Measurements from ENCODE around the gene CPEB1. TPM values are rescaled to one million over a fixed set of nuclear protein-coding genes. Genes with fewer than 3 reads are reported as not detected.

CPEB1 gene
- total RNA-seq, 1 donor from 2014 or later = 15.4 TPM

GRCh38 chr15:82688691-82689090 is 41.5 kb upstream of the CPEB1 start:
- H3K36me3 ChIP-seq (ENCODE audit: insufficient read depth, low read length) = no peaks in the 10 kb centered on the region
- no peak overlapping the region for H3K4me3 ChIP-seq (ENCODE audit: insufficient read depth, low read depth, low read length)
- no peak overlapping the region for H3K9ac ChIP-seq (ENCODE audit: low read length)
- DNase-seq (ENCODE audit: low read depth) = no peak
- no peak overlapping the region for H3K4me3 Mint-ChIP-seq (ENCODE audit: unreplicated experiment)
- H3K27ac Mint-ChIP-seq (ENCODE audit: unreplicated experiment) = no peak overlapping the region
- no peak overlapping the region for H2AFZ ChIP-seq (ENCODE audit: low read depth, low read length)
- no peak for FAIRE-seq
- H3K9me3 ChIP-seq (ENCODE audit: insufficient read depth, low read depth, low read length) = no peaks in the 10 kb centered on the region
- no peaks in the 10 kb centered on the region for H4K20me1 ChIP-seq (ENCODE audit: insufficient read depth, low read length)
- H3K9me3 Mint-ChIP-seq (ENCODE audit: unreplicated experiment) = peaks cover 2% of the 10 kb centered on the region
- no peaks in the 10 kb centered on the region for H3K4me1 ChIP-seq (ENCODE audit: insufficient read depth, low read length)
- no peaks in the 10 kb centered on the region for H3K4me1 Mint-ChIP-seq (ENCODE audit: low read depth, unreplicated experiment)
- no peak overlapping the region for H3K4me2 ChIP-seq (ENCODE audit: low read length)
- peaks cover 7% of the 10 kb centered on the region for H3K36me3 Mint-ChIP-seq (ENCODE audit: low read depth, unreplicated experiment)
- H3K27ac ChIP-seq (ENCODE audit: low read depth, low read length) = no peak overlapping the region
- H3K79me2 ChIP-seq (ENCODE audit: insufficient read depth, low read length) = no peaks in the 10 kb centered on the region
- H3K27me3 ChIP-seq (ENCODE audit: insufficient read depth, low read length) = no peaks in the 10 kb centered on the region
- TF ChIP-seq EZH2 (IDR thresholded peaks at IDR 0.05; ENCODE audit: insufficient read depth, low read length) (no peak), CTCF (IDR thresholded peaks at IDR 0.05; ENCODE audit: insufficient read depth, low read depth, low read length) (no peak)
- peaks cover 3% of the 10 kb centered on the region for H3K27me3 Mint-ChIP-seq (ENCODE audit: low read depth, unreplicated experiment)

GRCh38 chr15:82681371-82681770 is 34.2 kb upstream of the CPEB1 start:
- TF ChIP-seq CTCF (IDR thresholded peaks at IDR 0.05; ENCODE audit: insufficient read depth, low read depth, low read length) (no peak), EZH2 (IDR thresholded peaks at IDR 0.05; ENCODE audit: insufficient read depth, low read length) (no peak)
- DNase-seq (ENCODE audit: low read depth) (no peak), FAIRE-seq (no peak)
- Histone ChIP-seq H3K27ac (ENCODE audit: low read depth, low read length) (no peak overlapping the region), H3K27me3 (ENCODE audit: insufficient read depth, low read length) (peaks cover 12% of the 10 kb centered on the region), H2AFZ (ENCODE audit: low read depth, low read length) (no peak overlapping the region), H3K4me1 (ENCODE audit: insufficient read depth, low read length) (no peaks in the 10 kb centered on the region), H3K4me3 (ENCODE audit: insufficient read depth, low read depth, low read length) (no peak overlapping the region), H3K9me3 (ENCODE audit: insufficient read depth, low read depth, low read length) (no peaks in the 10 kb centered on the region), H3K4me2 (ENCODE audit: low read length) (no peak overlapping the region), H3K9ac (ENCODE audit: low read length) (no peak overlapping the region), H3K36me3 (ENCODE audit: insufficient read depth, low read length) (no peaks in the 10 kb centered on the region), H4K20me1 (ENCODE audit: insufficient read depth, low read length) (no peaks in the 10 kb centered on the region), H3K79me2 (ENCODE audit: insufficient read depth, low read length) (no peaks in the 10 kb centered on the region)
- Mint-ChIP-seq H3K36me3 (ENCODE audit: low read depth, unreplicated experiment) (peaks cover 2% of the 10 kb centered on the region), H3K4me1 (ENCODE audit: low read depth, unreplicated experiment) (no peaks in the 10 kb centered on the region), H3K27me3 (ENCODE audit: low read depth, unreplicated experiment) (peaks cover 45% of the 10 kb centered on the region), H3K9me3 (ENCODE audit: unreplicated experiment) (peaks cover 8% of the 10 kb centered on the region), H3K27ac (ENCODE audit: unreplicated experiment) (no peak overlapping the region), H3K4me3 (ENCODE audit: unreplicated experiment) (peak overlapping the region; percentile 79)

- Histone ChIP-seq H3K4me2 (ENCODE audit: low read length) (peak overlapping the region; percentile 33), H3K79me2 (ENCODE audit: insufficient read depth, low read length) (no peaks in the 10 kb centered on the region), H2AFZ (ENCODE audit: low read depth, low read length) (peak overlapping the region; percentile 30), H4K20me1 (ENCODE audit: insufficient read depth, low read length) (no peaks in the 10 kb centered on the region), H3K4me1 (ENCODE audit: insufficient read depth, low read length) (no peaks in the 10 kb centered on the region), H3K36me3 (ENCODE audit: insufficient read depth, low read length) (no peaks in the 10 kb centered on the region), H3K9me3 (ENCODE audit: insufficient read depth, low read depth, low read length) (no peaks in the 10 kb centered on the region), H3K27me3 (ENCODE audit: insufficient read depth, low read length) (peaks cover 14% of the 10 kb centered on the region), H3K4me3 (ENCODE audit: insufficient read depth, low read depth, low read length) (no peak overlapping the region), H3K27ac (ENCODE audit: low read depth, low read length) (no peak overlapping the region), H3K9ac (ENCODE audit: low read length) (no peak overlapping the region)
- DNase-seq (ENCODE audit: low read depth) = no peak
- peaks cover 8% of the 10 kb centered on the region for H3K9me3 Mint-ChIP-seq (ENCODE audit: unreplicated experiment)
- no peaks in the 10 kb centered on the region for H3K4me1 Mint-ChIP-seq (ENCODE audit: low read depth, unreplicated experiment)
- peaks cover 3% of the 10 kb centered on the region for H3K36me3 Mint-ChIP-seq (ENCODE audit: low read depth, unreplicated experiment)
- no peak overlapping the region for H3K27ac Mint-ChIP-seq (ENCODE audit: unreplicated experiment)
- TF ChIP-seq CTCF (IDR thresholded peaks at IDR 0.05; ENCODE audit: insufficient read depth, low read depth, low read length) (no peak), EZH2 (IDR thresholded peaks at IDR 0.05; ENCODE audit: insufficient read depth, low read length) (peak; percentile 58)
- H3K4me3 Mint-ChIP-seq (ENCODE audit: unreplicated experiment) = peak overlapping the region; percentile 79
- no peak for FAIRE-seq
- H3K27me3 Mint-ChIP-seq (ENCODE audit: low read depth, unreplicated experiment) = peaks cover 51% of the 10 kb centered on the region
Measured at GRCh38 chr15:82680200-82681102, 33.3 kb upstream of the CPEB1 start.
